ENCODE results near the gene CMTM8.

- TF ChIP-seq PBX3 (IDR thresholded peaks at IDR 0.05) (no peak), CTCF (IDR thresholded peaks at IDR 0.05) (no peak), MAFK (IDR thresholded peaks at IDR 0.05; ENCODE audit: partially characterized antibody) (no peak), POLR2A (IDR thresholded peaks at IDR 0.05; ENCODE audit: low read length) (no peak), JUN (IDR thresholded peaks at IDR 0.05) (no peak), TFCP2L1 (CRISPR knock-in tag; IDR thresholded peaks at IDR 0.05) (no peak), SMC3 (IDR thresholded peaks at IDR 0.05) (no peak), CBX8 (IDR thresholded peaks at IDR 0.05) (no peak), ATOH8 (CRISPR knock-in tag; IDR thresholded peaks at IDR 0.05; ENCODE audit: low read depth) (no peak), EP300 (IDR thresholded peaks at IDR 0.05) (no peak)
These were observed 17.7 kb downstream of the CMTM8 start for GRCh38 chr3:32256206-32256605.

Measured in A549 (cell line).